NT2/D1 (cell line): ENCODE measurements around the gene TFDP2.

ENCODE experiments used
- SUZ12 ChIP-seq: IDR thresholded peaks from 2 replicates; pipeline ENCODE4 v1.6.1; 2011; ENCODE audit not compliant: insufficient read length, insufficient read depth; ENCODE audit errors: extremely low read depth
- YY1 ChIP-seq: IDR thresholded peaks from 2 replicates; pipeline ENCODE4 v1.6.1; 2011; ENCODE audit not compliant: insufficient read length, insufficient read depth
- ZNF274 ChIP-seq: IDR thresholded peaks from 2 replicates; pipeline ENCODE4 v1.6.1; 2011; ENCODE audit warnings: mild to moderate bottlenecking, low read depth, low read length

DNA sequence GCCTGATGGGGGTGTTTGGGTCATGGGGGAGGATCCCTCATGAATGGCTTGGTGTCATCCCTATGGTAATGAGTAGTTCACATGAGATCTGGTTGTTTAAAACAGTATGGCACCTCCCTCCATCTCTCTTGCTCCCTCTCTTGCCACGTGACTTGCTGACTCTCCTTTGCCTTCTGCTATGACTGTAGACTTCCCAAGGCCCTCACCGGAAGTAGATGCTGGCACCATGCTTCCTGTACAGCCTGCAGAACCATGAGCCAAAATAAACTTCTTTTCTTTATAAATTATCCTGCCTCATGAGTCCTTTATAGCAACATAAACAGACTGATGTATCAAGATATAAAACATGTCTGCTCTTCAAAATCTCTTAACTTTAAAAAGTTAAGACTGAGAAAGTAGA, 96.1 kb downstream of the TFDP2 start:
- no peak for TF ChIP-seq YY1
- no peak for TF ChIP-seq ZNF274
- no peak for TF ChIP-seq SUZ12
